Mesenchymal stem cell (in vitro differentiated cells and primary cell): Measurements from ENCODE around the gene KCNC1.

ENCODE experiments used
- DNase-seq: peaks from one replicate; pipeline ENCODE4 v3.0.0-alpha.2; 2013
- H2AFZ ChIP-seq: one replicate; pipeline ENCODE4 v1.6.1; 2013; ENCODE audit warnings: low read depth, mild to moderate bottlenecking, control low read depth, inconsistent platforms, low read length, moderate library complexity
- H2AK5ac ChIP-seq: 2 replicates; pipeline ENCODE4 v1.6.1; 2013; ENCODE audit warnings: low read length, moderate library complexity, mild to moderate bottlenecking, inconsistent platforms; ENCODE audit not compliant: severe bottlenecking
- H2BK120ac ChIP-seq: one replicate; pipeline ENCODE4 v1.6.1; 2013; ENCODE audit warnings: low read depth, mild to moderate bottlenecking, inconsistent platforms, low read length, moderate library complexity
- H2BK12ac ChIP-seq, 2 experiments: one replicate each; pipeline ENCODE4 v1.6.1; 2013; ENCODE audit warnings: inconsistent platforms in 2 of 2, low read length in 2 of 2, mild to moderate bottlenecking in 2 of 2, moderate library complexity in 2 of 2, control low read depth in 1 of 2
- H2BK15ac ChIP-seq: one replicate; pipeline ENCODE4 v1.6.1; 2013; ENCODE audit warnings: mild to moderate bottlenecking, low read depth, inconsistent platforms; ENCODE audit not compliant: poor library complexity, severe bottlenecking
- H2BK5ac ChIP-seq: 2 replicates; pipeline ENCODE4 v1.6.1; 2013; ENCODE audit warnings: low read depth, mild to moderate bottlenecking, low read length, control low read depth, inconsistent platforms; ENCODE audit not compliant: poor library complexity, severe bottlenecking
- H3K14ac ChIP-seq, 2 experiments: one replicate each; pipeline ENCODE4 v1.6.1; 2013; ENCODE audit warnings: inconsistent platforms in 2 of 2, low read length in 2 of 2, control low read depth in 1 of 2, mild to moderate bottlenecking in 1 of 2, moderate library complexity in 1 of 2
- H3K18ac ChIP-seq, 2 experiments: one replicate each; pipeline ENCODE4 v1.6.1; 2013; ENCODE audit warnings: inconsistent platforms in 2 of 2, low read length in 2 of 2, control low read depth in 1 of 2, low read depth in 1 of 2, mild to moderate bottlenecking in 1 of 2
- H3K23ac ChIP-seq, 2 experiments: one replicate each; pipeline ENCODE4 v1.6.1; 2013; ENCODE audit warnings: inconsistent platforms in 2 of 2, low read length in 2 of 2, mild to moderate bottlenecking in 2 of 2, moderate library complexity in 2 of 2, control low read depth in 1 of 2
- H3K27ac ChIP-seq: 2 replicates; pipeline ENCODE4 v1.5.1; 2013; ENCODE audit warnings: mild to moderate bottlenecking, moderate library complexity, low read length, control low read depth, inconsistent platforms; ENCODE audit not compliant: poor library complexity, severe bottlenecking
- H3K27me3 ChIP-seq, 2 experiments: 2 replicates each; pipeline versions ENCODE4 v1.6.1 to v1.7.0; 2013; ENCODE audit warnings: low read length in 2 of 2, mild to moderate bottlenecking in 2 of 2, moderate library complexity in 2 of 2, control low read depth in 1 of 2, inconsistent platforms in 1 of 2; ENCODE audit not compliant: control insufficient read depth in 1 of 2, insufficient read depth in 1 of 2
- H3K36me3 ChIP-seq, 2 experiments: 2 replicates each; pipeline versions ENCODE4 v1.6.1 to v1.7.0; 2013; ENCODE audit warnings: low read length in 2 of 2, control low read depth in 1 of 2, inconsistent platforms in 1 of 2, low read depth in 1 of 2, mild to moderate bottlenecking in 1 of 2; ENCODE audit not compliant: insufficient read depth in 2 of 2, control insufficient read depth in 1 of 2
- H3K4ac ChIP-seq, 2 experiments: one replicate each; pipeline ENCODE4 v1.6.1; 2013; ENCODE audit warnings: inconsistent platforms in 2 of 2, low read length in 2 of 2, mild to moderate bottlenecking in 2 of 2, moderate library complexity in 2 of 2, control low read depth in 1 of 2, low read depth in 1 of 2
- H3K4me1 ChIP-seq: 2 replicates; pipeline ENCODE4 v1.6.1; 2013; ENCODE audit warnings: low read depth, low read length, control low read depth; ENCODE audit not compliant: control insufficient read depth, insufficient read depth
- H3K4me2 ChIP-seq: 2 replicates; pipeline ENCODE4 v1.6.1; 2013; ENCODE audit warnings: low read length, mild to moderate bottlenecking, inconsistent platforms; ENCODE audit not compliant: poor library complexity, severe bottlenecking
- H3K4me3 ChIP-seq, 2 experiments: 2 replicates each; pipeline versions ENCODE4 v1.5.1 to v1.7.0; 2013; ENCODE audit warnings: low read length in 2 of 2, mild to moderate bottlenecking in 2 of 2, control low read depth in 1 of 2, low read depth in 1 of 2; ENCODE audit not compliant: insufficient read depth in 1 of 2
- H3K79me1 ChIP-seq: replicated peaks from 2 replicates; pipeline ENCODE4 v1.6.1; 2013; ENCODE audit warnings: mild to moderate bottlenecking, control low read depth, low read length, inconsistent platforms; ENCODE audit not compliant: poor library complexity, severe bottlenecking
- H3K9ac ChIP-seq: 2 replicates; pipeline ENCODE4 v1.7.0; 2013; ENCODE audit warnings: mild to moderate bottlenecking, low read length, moderate library complexity
- H3K9me3 ChIP-seq: 2 replicates; pipeline ENCODE4 v1.7.0; 2013; ENCODE audit warnings: mild to moderate bottlenecking, low read length; ENCODE audit not compliant: control insufficient read depth
- H4K8ac ChIP-seq: one replicate; pipeline ENCODE4 v1.6.1; 2013; ENCODE audit warnings: inconsistent platforms, mild to moderate bottlenecking, low read length, moderate library complexity
- H4K91ac ChIP-seq: one replicate; pipeline ENCODE4 v1.6.1; 2013; ENCODE audit warnings: mild to moderate bottlenecking, low read length, inconsistent platforms
- WGBS: methylation state at CpG from one replicate; pipeline ENCODE4 v1.1.7; 2013; ENCODE audit warnings: mixed read lengths; 5-methylcytosine and 5-hydroxymethylcytosine counted together

KCNC1 gene

GRCh38 chr11:17750013-17750800 lies 15.6 kb downstream of the KCNC1 start:
- Histone ChIP-seq H3K36me3 (no peaks in the 10 kb centered on the region), H3K9ac (no peak overlapping the region), H2AFZ (no peak overlapping the region), H2BK15ac (no peak overlapping the region), H3K4me3 (no peak overlapping the region), H3K18ac (no peak overlapping the region), H3K4ac (no peak overlapping the region), H3K23ac (no peak overlapping the region), H3K14ac (no peak overlapping the region), H3K9me3 (no peaks in the 10 kb centered on the region), H2BK12ac (no peak overlapping the region), H2AK5ac (no peak overlapping the region), H3K4me1 (no peaks in the 10 kb centered on the region), H4K8ac (no peak overlapping the region), H2BK120ac (no peak overlapping the region), H3K4me2 (no peak overlapping the region), H3K79me1 (no peaks in the 10 kb centered on the region), H4K91ac (no peak overlapping the region), H3K27ac (no peak overlapping the region), H3K27me3 (peaks cover 26 to 91% of the 10 kb centered on the region in 2 experiments), H2BK5ac (no peak overlapping the region)
- DNase-seq, result no peak
- 58% methylated on average over 12 of the region's 13 CpGs for WGBS

- no peak overlapping the region for H2AK5ac ChIP-seq
- H4K91ac ChIP-seq, result no peak overlapping the region
- H2BK5ac ChIP-seq, result no peak overlapping the region
- H2BK120ac ChIP-seq, result no peak overlapping the region
- no peak overlapping the region for H3K4ac ChIP-seq
- H3K18ac ChIP-seq, result no peak overlapping the region
- no peak overlapping the region for H3K27ac ChIP-seq
- H3K9me3 ChIP-seq, result no peaks in the 10 kb centered on the region
- no peak overlapping the region for H3K4me2 ChIP-seq
- H3K27me3 ChIP-seq, result peaks cover 25 to 93% of the 10 kb centered on the region in 2 experiments
- WGBS, result 72% methylated on average over 2 of the region's 2 CpGs
- no peaks in the 10 kb centered on the region for H3K79me1 ChIP-seq
- H3K9ac ChIP-seq, result no peak overlapping the region
- H3K14ac ChIP-seq, result no peak overlapping the region
- no peak overlapping the region for H4K8ac ChIP-seq
- H3K36me3 ChIP-seq, result no peaks in the 10 kb centered on the region
- no peak for DNase-seq
- H3K23ac ChIP-seq, result no peak overlapping the region
- H2BK12ac ChIP-seq, result no peak overlapping the region
- no peaks in the 10 kb centered on the region for H3K4me1 ChIP-seq
- H3K4me3 ChIP-seq, result no peak overlapping the region
- no peak overlapping the region for H2BK15ac ChIP-seq
- H2AFZ ChIP-seq, result no peak overlapping the region
Measured at GRCh38 chr11:17750801-17751165, 16.2 kb downstream of the KCNC1 start.

GRCh38 chr11:17751558-17751957 lies 17.0 kb downstream of the KCNC1 start:
- peaks cover 21 to 93% of the 10 kb centered on the region in 2 experiments for H3K27me3 ChIP-seq
- no peak overlapping the region for H2BK12ac ChIP-seq
- WGBS, result 79% methylated on average over 2 of the region's 2 CpGs
- H2AFZ ChIP-seq, result no peak overlapping the region
- H3K23ac ChIP-seq, result no peak overlapping the region
- no peak overlapping the region for H3K4me3 ChIP-seq
- H3K4ac ChIP-seq, result no peak overlapping the region
- H3K14ac ChIP-seq, result peak overlapping the region in 1 of 2 experiments; percentile 57
- H4K8ac ChIP-seq, result no peak overlapping the region
- H3K4me1 ChIP-seq, result no peaks in the 10 kb centered on the region
- no peaks in the 10 kb centered on the region for H3K79me1 ChIP-seq
- no peak for DNase-seq
- H2BK120ac ChIP-seq, result no peak overlapping the region
- no peak overlapping the region for H3K18ac ChIP-seq
- H2AK5ac ChIP-seq, result no peak overlapping the region
- H2BK15ac ChIP-seq, result no peak overlapping the region
- H3K36me3 ChIP-seq, result no peaks in the 10 kb centered on the region
- H4K91ac ChIP-seq, result no peak overlapping the region
- no peak overlapping the region for H3K4me2 ChIP-seq
- H3K9me3 ChIP-seq, result no peaks in the 10 kb centered on the region
- no peak overlapping the region for H2BK5ac ChIP-seq
- H3K9ac ChIP-seq, result no peak overlapping the region
- no peak overlapping the region for H3K27ac ChIP-seq

DNA sequence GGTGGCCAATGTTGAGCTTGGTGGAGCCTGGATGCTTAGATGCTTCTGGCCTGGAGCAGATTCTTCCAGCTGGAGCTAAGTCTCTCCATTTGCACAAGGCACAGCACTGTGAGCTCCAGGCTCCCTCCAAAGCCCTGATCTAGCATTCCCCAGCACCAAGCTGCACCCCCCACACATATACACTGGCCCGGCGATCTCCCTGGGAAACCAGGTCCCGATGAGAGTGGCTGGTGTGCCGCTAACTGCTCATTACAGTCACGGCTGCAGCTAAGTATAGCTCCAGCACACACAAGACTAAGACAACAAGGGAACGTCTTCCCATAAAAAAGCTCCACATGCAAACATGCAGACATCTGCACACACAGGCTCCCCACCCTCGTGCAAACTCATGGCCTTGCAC lies 17.6 kb downstream of the KCNC1 start:
- Histone ChIP-seq H3K4ac (no peak overlapping the region), H3K9me3 (no peaks in the 10 kb centered on the region), H3K79me1 (no peaks in the 10 kb centered on the region), H2AFZ (no peak overlapping the region), H2BK12ac (no peak overlapping the region), H3K27me3 (peaks cover 20 to 93% of the 10 kb centered on the region in 2 experiments), H2BK15ac (no peak overlapping the region), H3K27ac (no peak overlapping the region), H4K8ac (no peak overlapping the region), H2BK5ac (no peak overlapping the region), H3K9ac (no peak overlapping the region), H3K18ac (no peak overlapping the region), H3K4me3 (no peak overlapping the region), H3K14ac (no peak overlapping the region), H2AK5ac (no peak overlapping the region), H2BK120ac (no peak overlapping the region), H3K4me2 (no peak overlapping the region), H3K23ac (no peak overlapping the region), H4K91ac (no peak overlapping the region), H3K4me1 (no peaks in the 10 kb centered on the region), H3K36me3 (no peaks in the 10 kb centered on the region)
- 83% methylated on average over 6 of the region's 7 CpGs for WGBS
- no peak for DNase-seq
